GM21367 (cell line): Measurements from ENCODE around the gene CLNK.
"Not testable (repeated sequence)": the region's sequence is repeated elsewhere in the genome, so short reads cannot be mapped to it uniquely, and the experiment has no call there.

Experiments
- ATAC-seq: cut with Tn5 transposase; IDR thresholded peaks from one replicate; pipeline ENCODE4 v1.9.1; 2021; ENCODE audit not compliant: unreplicated experiment

Gene CLNK

DNA sequence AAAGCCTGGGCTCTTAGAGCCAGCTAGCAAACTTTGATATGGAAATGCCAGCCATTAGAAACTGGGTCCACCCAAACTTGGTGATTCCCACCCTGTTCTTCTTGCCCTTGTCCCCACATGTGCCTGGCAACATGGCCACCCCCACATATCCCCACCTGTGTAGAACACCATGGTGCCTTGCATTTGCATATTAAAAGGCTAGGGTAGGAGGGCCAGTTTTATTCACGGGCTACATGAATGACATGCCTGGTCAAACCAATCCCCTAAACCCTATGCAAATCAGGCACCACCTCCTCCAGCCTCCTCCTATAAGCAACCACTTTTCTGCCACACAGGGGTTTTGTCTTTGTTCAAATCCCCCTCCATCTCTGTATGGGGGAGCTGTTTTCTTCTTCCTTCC is 104.9 kb downstream of the CLNK start:
- no peak for ATAC-seq

DNA sequence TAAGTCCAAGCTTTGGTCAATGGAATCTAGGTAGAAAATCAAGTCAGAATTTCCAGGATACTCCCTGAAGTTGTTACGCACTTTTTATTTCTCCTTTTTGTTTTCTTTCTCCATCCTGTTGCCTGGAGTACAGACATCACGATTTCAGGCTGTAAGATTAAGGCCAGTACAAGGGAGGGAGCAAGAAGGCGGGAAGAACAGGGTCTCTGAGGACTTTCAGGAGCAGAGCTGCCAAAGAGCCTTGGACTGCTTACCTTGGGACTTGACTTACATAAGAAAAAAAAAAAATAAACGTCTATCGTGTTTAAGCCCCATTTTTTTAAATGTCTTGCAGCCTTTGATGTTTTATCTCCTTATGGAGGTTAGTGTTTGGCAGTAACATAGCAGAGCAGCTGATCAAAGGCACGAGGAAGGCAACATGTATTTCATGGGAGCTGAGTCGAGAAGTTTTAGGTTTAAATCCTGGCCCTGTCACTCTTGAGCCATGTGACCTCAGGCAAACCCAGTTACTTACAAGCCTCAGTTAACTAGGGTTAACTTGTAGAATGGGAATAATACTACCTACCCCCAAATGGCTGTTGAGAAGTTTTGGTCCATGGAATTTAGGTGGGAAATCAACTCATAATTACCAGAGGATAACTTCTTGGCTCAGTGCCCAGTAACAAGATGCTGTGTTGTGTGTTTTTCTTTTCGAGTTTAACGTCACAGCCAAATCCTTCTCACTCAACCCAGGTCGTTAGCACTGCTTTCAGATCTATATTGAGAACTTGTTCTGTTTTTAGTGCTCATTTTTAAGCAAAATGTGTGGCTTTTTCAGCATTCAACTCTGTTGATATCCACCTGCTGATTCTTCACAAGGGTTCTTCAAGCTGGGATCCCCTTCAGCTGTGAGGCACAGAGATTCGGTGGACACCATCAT is 106.8 kb downstream of the CLNK start:
- no peak for ATAC-seq

DNA sequence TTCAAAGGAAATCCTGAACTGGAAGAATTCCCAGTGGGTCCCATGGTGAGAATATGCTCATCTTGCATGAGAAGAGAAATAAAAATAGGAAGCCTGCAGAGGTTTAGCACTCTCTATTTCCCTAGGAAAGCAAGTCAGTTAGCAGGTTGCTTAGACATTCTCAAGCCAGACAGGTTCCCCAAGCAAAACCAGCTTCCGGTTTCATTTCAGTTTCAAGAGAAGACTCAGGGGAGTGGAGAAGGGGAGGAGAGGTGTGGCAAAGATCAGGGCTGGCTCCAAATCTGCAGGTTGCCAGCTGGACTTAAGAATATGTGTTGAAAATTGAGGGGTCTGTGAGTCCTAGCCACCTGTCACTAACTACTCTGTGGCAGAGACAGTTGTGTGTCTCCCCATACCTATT is 107.5 kb downstream of the CLNK start:
- ATAC-seq: no peak

DNA sequence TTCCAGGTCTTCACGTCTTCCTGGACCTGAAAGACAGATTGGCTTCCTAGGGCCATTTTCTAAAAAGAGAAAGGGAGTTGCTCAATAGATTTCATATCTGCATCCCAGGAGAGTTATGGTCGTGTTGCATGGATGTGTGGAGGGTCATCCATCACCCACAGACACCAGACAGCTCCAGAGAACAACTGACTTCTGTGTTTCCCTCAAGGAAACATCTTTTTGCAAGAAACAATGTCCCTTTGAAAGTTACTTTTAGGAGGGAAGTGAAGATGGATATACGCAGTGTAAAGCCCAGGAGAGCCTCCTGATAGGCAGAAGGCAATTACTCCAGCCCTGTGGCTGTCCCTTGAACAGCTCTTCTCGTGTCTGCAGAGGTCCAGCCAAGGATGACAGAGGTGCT is 108.3 kb downstream of the CLNK start:
- no peak for ATAC-seq

DNA sequence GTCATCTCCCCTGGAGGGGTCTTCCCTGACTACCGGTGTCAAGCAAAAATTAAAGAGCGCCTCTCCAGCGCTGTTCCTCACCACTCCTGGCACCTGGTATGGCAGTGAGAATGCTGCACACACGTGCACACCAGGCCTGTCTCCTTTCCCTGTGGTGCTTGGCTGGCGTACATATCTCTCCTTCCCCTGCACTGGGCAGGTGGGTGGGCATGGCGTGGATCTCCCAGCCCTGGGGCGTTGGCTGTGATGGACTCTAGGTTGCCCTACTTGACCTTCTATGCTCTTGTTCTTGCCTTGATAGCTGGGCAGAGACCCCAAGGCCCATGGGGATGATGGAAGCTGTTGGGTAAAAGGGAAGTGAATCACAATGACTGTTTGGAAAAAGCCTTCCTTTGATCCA is 109.2 kb downstream of the CLNK start:
- ATAC-seq: no peak

DNA sequence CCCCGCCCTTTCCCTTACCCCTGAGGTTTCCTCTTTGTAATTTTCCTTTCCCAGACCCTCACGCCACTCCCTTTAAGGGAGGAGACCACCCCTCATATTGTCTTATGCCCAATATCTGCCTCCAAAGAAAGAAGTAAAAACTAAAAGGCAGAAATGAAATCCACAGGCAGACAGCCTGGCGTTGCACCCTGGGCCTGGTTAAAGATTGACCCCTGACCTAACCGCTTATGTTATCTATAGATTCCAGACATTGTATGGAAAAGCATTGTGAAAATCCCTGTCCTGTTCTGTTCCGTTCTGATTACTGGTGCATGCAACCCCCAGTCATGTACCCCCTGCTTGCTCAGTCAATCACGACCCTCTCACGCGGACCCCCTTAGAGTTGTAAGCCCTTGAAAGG is 110.0 kb downstream of the CLNK start:
- not testable (repeated sequence) for ATAC-seq

DNA sequence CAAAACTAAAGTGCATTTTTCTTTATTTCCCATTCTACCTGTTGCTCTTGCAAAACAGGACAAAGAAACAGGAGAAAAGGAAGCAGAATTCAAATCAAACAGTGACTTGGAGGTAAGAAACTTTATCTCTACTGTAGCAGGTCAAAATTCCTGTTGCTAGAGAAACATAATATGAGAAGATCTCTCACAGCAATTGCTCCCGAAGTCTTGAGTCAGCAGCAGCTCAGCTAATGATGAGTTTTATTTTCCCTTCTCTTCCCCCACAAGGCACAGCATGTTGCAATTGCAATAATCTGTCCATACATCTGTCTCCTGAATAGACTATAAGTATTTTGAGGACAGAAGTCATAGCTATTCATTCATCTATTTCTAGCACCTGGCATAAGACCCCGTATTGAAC is 112.7 kb downstream of the CLNK start:
- ATAC-seq: no peak

DNA sequence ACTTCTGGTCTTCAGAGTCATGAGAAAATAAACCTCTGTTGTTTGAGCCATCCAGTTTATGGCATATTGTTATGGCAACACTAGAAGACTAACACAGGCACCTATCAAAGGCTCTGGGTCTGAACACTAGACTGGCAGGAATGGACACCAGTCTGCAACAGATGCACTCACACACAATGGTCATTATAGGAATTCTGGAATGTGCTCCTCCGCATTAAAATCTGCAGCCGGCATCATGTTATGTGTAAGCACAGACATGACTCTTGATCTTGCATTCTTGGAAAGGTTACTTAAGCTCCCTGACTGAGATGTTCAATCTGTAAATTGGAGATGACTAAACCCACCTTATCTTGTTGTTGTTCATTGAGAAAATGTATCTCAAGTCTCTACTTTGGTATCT is 115.1 kb downstream of the CLNK start:
- no peak for ATAC-seq

DNA sequence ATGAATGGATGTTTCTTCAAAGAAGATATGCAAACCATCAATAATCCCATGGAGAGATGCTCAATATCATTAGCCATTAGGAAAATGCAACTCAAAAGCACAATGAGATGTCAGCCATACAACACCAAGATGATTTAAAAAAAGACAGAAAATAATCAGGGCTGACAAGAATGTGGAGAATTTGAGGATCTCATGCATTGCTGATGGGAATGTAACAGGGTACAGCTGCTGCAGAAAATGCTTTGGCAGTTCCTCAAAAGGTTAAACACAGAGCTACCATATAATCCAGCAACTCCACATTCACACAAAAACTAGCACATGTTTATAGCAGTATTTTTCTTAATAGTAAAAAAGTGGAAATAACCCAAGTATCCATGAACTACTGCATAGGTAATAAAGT is 116.8 kb downstream of the CLNK start:
- ATAC-seq: no peak

DNA sequence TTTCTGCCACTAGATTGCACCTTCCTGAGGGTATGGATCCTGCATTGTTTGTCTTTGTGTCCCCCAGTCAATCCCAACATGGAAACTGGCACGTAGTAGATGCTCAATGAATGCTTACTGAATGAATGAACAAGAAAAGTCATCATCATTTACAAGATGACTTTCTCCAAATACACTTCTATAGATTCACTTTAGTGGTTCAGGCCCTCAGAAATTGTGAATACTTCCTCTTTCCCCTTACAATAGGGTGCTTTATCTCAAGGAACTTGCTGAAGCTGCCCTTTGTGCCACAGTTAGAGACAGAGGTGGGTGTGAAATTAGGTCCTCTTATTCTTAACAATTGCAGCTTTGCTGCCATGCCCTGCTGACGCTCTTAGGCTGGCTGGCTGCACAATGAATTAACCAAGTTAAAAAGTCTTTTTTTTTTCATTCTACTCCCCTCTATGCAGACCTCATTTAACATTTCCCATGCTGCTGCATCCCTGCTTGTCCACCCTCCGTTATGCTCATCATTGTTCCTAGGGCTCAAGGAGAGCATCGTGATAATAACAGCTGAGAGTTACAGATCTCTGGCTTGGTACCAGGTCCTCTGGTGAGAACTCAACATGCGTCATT is 119.3 kb downstream of the CLNK start:
- ATAC-seq: no peak

DNA sequence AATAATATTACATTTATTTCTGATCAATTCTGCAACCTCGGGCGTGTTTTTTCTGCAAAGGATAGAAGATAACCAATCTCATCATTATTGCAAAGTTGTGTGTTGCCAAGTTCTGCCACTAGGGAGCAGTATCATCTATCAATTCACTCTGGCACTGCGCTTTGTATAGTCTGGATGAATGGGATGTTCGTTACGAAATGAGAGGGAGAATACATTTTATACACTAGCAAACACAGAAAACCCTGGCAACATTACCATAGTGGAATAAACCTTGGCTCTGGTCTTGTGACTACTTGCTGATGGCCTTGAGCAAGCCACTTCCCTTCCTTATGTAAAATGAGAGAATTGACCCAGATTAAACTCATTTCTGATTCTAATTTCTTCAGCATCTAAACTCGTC is 129.9 kb downstream of the CLNK start:
- no peak for ATAC-seq

DNA sequence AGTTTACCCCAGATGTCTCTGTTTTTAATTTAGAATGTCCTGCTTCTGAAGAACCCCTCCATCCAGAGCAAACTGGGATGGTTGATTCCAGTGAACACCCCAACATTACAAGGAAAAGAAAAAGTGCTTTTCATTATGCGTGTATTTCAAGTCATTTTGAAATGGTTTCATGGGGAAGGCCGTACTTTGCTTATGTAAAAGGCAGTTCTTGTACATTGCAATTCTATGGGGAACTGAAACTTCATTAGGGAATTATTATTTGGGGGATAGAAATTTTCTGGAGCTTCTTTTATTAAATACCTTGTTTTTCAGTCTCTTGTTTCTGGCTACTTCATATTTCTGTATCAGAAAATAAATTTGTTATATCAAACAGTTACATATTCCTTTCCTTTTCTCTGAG is 130.4 kb downstream of the CLNK start:
- ATAC-seq: no peak

DNA sequence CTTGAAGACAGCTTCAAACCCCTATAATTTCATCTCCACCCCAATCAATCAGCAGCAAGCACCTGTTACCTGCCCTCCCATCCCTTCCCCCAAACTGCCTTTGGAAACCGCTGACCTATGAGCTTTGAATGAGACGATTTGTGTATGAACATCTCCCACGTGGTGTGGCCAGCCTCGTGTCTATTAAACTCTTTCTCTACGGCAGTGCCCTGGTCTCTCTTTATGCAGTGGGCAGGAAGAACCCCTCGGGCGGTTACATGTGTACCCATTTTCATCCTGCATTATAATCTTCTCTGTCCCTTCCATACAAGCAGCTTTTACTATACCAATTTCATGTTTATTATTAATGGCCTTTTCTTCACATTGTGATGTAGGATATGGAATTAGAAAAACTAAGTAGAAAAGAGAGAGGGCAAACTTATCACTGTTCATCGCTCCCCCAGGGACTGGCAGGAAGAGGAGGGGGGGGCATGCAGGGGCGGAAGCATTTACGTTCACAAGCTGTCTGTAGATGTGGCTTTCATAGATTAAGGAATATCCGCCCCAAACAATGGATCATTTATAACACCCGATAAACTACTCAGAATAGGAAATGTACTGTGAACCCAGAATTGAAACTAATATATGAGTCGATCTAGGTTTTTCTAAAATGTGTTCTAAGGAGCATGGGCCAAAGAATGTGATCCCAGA is 131.8 kb downstream of the CLNK start:
- no peak for ATAC-seq

DNA sequence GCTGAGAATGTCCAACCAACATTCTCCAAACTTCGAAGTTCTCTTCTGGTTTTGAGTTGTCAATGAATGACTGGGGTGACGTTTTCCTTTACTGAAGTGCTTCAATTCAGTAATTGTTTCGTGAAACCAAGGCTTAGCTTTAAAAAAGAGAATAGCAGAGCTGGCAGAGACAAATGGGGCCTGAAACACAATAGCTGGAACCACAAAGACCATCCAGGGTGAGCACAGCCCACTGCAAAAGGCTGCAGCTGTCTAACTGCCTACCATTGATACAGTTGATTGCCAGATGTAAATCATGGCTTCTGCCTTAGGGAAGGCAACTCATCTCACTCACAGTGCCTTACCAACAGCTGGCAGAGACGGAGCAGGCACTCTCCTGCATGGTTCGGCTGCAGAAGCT is 148.7 kb downstream of the CLNK start:
- ATAC-seq: no peak

DNA sequence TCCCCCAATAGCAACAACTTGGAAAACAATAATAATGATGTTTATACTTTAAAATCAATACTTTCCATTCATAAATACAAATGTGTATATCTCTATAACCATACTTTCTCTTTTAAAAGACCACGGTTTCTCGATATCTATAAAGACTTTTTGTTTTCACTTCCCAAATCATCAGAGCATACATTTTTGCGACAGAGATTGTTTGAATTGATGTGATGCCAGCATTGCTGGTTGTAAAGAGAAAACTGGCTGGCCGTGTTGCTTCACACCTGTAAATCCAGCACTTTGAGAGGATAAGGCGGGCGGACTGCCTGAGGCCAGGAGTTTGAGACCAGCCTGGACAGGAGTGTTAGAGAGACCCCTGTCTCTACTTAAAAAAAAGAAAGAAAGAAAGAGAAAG is 149.7 kb downstream of the CLNK start:
- ATAC-seq: no peak

DNA sequence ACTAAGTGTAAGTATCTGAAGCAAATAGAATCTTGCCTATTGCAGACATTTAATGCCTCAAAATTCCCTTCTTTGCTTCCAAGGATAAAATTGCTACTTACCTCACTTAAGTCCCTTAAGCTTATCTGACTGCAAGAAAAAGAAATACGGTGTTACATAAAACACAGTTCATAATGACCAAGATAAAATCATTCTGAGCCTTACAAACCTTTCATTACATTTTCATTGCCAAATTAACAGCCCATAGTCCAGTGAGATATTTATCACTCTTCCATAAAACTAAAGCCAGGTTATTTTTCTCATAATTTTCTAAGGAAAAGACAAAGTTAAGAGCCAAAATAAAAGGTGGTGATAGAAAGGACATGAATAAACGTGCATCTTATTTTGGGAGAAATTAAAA is 152.4 kb downstream of the CLNK start:
- ATAC-seq: no peak

DNA sequence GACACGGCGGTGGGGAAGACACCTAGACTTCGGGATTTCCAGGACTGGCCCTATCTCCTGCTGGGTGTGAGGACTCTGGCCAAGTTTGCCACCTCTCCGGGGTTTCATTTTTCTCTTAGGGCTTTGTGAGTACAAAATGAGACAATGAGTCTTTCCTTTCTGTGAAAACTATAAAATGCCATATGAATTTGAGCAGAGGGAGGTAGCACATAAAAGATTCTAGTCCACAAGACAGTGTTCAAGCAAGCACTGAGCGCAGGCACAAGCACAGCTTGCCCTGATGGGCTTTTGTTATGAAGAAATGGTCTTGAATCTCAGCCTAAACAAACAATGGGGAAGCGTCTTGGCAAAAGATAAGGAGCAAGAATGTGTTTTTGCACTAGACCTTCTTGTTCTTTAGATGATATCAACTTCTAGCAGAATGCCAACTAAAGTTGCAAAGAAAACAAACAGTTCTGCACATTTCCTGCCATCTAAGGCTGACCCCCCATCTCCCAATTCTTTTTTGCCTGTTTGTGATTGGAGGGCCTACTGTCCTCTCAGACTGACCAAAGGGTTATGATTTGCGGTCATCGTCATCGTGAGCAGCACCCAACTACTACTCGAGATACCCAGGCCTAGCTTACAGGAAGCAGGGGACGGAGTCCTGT is 154.3 kb downstream of the CLNK start:
- ATAC-seq: no peak

DNA sequence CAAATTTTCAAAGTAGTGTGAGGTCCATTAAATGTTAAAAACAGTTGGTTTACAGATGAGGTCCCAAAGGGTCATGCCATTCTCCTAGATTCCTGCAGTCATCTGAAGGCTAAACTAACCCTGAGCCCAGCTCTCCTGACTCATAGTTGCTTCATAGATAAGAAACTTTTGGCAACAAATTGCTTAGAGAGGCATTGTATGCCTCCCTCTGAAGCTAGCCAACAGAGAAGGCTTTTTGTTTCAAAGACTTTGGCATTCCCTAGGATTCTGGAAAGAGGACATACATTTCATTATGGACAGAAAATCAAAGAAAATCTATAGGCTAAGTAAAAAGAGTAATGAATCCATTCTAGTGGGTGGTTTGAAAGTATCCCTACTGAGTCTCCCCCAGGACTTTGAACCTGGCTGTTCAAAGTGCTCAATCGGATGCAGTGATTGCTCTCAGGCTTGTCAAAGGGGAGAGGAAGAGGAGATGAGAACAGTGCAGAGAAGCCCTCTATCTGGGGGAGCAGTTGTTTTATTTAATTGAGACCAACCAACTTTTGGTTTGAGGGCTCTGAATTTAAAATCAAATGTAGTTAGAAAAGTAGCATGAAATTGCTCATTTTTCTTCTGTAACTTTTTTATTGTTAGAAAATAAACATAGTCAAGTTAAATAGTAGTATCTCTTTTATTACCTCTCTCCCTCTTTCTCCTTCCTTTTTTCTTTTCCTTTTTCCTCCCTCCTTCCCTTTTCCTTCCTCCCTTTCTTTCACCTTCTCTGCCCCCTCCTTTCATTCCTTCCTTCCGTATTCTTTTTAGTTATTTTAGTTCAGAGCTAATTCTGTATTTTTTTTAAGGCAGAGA is 155.1 kb downstream of the CLNK start:
- no peak for ATAC-seq

DNA sequence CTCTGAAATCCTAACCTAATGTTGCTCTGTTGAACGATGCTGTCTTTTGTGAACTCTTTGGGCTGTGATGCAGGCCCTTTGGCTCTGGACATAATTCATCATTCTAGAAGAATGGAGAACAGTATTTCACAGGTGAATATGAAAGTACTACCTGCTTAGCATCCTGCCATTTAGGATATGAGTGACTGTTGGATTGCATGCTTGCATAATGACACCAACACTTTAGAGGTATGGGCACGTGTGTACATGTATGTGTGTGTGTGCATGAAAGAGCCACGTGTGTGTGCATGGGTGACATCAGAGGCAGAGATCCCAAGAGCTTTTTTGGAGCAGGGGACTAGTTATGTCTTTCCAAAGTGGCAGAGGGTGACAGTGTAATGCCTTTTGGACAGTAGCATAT is 157.1 kb downstream of the CLNK start:
- ATAC-seq: no peak

DNA sequence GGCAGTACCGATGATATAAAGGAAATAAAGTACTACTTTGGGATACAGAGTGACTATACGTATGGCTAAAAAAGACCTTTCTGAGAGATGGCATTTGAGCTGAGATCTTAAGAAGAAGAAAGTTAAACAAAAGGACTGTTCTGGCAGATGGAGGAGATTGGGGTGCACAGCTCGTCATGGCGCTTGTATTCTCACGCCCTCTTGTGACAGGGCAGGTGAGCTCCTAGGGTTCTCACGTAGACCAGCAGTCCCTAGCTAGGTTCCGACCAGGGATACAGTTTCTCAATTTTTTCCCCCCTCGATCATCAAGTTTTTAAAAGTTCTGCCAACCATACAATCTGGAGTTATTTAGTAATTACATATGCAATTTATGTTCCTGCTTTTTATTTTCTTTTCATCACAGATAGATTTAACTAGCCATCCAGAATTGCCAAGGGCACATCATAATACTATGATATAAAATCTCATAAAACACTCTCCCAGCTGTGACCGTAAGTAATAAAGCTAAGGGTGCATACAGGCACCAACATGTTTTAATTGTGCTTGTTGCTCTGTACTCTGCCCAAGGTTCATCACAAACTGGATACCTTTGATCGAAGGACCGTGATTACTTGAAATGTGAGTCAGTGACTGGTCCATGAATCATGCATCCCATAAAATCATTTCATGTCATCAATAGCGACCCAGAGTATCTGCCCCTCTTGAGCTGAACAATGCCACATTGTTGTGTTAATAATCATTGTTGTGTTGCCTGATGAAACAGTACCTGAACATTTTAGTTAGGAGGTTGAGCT is 157.9 kb downstream of the CLNK start:
- ATAC-seq: no peak
